Sigmoid colon (tissue), 4 donors: ENCODE measurements around the gene R3HCC1L.

Experiments used
- POLR2A ChIP-seq, 2 donors: fragments of 450-650 bp; IDR thresholded peaks; one replicate each; pipeline ENCODE4 v1.6.1; 2016; ENCODE audit warnings: antibody characterized with exemption in 2 of 2, mild to moderate bottlenecking in 2 of 2, moderate library complexity in 2 of 2
- POLR2AphosphoS5 ChIP-seq, 4 donors: sonication (generic); formaldehyde crosslinking; IDR thresholded peaks; one replicate each; pipeline ENCODE4 v1.6.1; 2017; ENCODE audit warnings: antibody characterized with exemption in 4 of 4
- TF ChIP-seq, protein P1 (sequence below), 4 experiments: fragments of 450-650 bp in 3 of 4; fragments of 200-600 bp in 1 of 4; IDR thresholded peaks; one replicate each; pipeline ENCODE4 v1.5.1; 2016 to 2019; ENCODE audit warnings: antibody characterized with exemption in 4 of 4, mild to moderate bottlenecking in 3 of 4, moderate library complexity in 2 of 4

- TF ChIP-seq, protein P1, sequence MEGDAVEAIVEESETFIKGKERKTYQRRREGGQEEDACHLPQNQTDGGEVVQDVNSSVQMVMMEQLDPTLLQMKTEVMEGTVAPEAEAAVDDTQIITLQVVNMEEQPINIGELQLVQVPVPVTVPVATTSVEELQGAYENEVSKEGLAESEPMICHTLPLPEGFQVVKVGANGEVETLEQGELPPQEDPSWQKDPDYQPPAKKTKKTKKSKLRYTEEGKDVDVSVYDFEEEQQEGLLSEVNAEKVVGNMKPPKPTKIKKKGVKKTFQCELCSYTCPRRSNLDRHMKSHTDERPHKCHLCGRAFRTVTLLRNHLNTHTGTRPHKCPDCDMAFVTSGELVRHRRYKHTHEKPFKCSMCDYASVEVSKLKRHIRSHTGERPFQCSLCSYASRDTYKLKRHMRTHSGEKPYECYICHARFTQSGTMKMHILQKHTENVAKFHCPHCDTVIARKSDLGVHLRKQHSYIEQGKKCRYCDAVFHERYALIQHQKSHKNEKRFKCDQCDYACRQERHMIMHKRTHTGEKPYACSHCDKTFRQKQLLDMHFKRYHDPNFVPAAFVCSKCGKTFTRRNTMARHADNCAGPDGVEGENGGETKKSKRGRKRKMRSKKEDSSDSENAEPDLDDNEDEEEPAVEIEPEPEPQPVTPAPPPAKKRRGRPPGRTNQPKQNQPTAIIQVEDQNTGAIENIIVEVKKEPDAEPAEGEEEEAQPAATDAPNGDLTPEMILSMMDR (IDR thresholded peaks at IDR 0.05), result no peak
- TF ChIP-seq POLR2A (IDR thresholded peaks at IDR 0.05), result no peak
- TF ChIP-seq POLR2AphosphoS5 (IDR thresholded peaks at IDR 0.05), result no peak
These were observed 112.7 kb downstream of the R3HCC1L start for GRCh38 chr10:98246911-98247805.
